GM18861 (cell line): ENCODE measurements around the gene GGCT.

Experiments used
- ATAC-seq: cut with Tn5 transposase; IDR thresholded peaks from one replicate; pipeline ENCODE4 v1.9.1; 2021; ENCODE audit not compliant: unreplicated experiment

Gene GGCT

DNA sequence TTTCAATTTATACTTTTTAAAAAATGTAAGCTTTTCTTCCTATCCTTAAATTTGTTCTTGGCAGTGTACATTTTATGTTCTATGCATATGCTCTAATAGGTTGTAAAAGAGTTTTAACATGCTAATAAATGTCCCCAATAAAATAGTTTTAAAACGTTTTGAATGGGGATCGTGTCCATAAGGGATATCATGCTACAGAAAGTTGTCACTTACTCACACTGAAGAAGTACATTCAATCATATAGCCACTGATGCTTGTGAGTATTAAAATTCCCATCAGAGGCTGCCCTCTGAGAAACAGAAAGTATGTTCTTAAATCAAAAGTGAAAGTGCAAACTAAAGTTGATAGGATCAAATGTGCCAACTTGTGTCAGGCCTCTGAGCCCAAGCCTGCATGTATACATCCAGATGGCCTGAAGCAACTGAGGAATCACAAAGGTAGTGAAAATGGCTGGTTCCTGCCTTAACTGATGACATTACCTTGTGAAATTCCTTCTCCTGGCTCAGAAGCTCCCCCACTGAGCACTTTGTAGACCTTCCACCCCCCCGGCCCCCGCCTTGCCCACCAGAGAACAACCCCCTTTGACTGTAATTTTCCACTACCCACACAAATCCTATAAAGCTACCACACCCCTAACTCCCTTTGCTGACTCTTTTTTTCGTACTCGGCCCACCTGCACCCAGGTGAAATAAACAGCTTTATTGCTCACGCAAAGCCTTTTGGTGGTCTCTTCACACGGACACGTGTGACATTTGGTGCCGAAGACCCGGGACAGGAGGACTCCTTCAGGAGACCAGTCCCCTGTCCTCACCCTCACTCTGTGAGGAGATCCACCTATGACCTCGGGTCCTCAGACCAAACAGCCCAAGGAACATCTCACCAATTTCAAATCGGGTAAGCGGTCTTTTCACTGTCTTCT lies 25.2 kb downstream of the GGCT start:
- ATAC-seq = no peak

DNA sequence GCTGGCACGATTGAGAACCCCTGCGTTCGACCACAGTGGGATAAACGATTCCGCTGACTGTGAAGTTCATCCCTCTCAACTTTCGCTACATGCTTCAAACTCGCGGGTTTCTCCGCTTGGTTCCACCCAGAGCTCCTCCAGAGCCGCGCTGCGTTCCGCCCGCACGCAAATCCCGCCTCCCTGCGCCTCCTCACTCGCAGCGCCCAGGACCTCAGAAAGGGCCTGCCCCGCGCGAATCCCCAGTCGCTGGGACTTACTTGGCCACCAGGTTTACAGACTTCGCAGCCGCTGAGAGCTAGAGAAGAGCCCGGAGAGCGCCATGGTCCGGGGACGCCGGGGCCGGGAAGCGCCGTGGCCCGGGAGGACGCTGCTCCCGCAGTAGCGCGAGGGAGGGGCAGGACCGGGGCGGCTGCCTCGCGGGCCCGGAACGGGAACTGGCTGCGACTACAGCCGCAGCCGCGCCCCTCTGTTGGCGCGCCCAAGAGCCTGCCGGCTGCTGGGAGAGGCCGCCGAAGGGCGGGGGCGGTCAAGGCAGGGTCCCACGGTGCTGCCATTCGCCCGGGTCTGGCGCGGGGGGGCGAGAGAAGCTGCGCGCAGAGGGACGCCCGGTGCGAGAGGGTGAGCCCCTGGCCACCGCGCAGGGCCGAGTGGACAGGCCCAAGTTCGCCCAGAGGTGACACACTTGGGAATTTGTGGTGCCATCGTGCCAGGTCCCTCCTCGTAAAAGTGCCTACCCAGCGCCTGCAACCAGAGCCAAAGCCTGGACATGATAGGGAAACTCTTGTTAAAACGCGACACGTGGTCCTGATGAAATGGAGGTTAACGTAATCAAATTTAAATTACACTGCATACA lies 26.1 kb downstream of the GGCT start, which contains the start of gene NOD1:
NOD1 (minus strand) TSS at position 436 of the 853 bp plus-strand sequence. CDS start 21,863 bp downstream, outside the sequence.
- peak; percentile 81 for ATAC-seq

DNA sequence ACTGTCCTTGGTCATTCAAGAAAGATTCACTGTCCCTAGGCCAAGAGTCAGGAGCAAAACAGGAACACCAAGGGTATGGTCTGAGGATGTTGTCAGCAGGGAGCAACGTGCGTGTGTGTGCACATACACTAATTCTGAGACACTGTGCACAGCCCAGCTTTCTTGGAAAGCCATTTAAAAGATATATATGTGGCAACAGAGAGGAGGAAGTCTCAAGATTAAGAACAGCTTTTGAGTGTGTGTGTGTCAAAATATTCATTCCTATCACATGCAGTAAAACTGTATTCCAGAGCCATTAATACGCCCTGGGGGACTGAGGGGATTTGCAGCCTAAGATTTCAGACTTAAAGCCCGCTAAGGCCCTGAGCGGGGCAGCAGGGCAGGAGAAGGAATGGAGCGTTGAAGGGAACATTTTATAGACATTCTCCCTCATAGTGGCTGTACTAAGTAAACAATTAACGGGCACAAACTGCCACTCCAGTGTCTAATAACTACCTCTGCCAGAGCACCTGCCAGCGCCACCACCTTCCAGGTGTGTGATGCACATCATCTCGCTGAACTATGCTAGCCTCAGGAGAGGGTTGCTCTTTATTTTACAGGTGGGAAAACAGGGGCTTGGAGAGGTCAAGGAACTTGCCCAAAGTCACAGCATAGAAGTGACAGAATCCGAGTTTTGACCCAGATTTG lies 28.0 kb downstream of the GGCT start:
- no peak for ATAC-seq

DNA sequence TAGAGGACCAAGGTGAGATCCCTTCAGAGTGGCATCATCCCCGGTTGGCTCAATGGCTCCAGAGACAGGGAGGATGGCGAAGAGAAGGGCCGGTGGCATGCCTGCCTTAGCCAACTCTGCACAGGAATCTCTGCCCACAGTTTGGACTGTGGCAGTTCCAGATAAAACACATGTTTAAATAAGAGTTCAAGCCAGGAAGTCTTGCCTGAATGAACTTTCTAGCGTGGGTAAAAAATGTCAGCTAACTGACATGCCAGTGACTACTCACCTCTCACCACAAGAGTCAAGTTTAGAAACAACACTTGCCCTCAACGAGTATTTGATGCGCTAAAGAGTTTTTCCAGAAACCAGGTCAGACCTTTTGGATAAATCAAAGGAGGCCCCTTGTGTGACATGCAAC lies 29.0 kb downstream of the GGCT start:
- ATAC-seq = no peak

DNA sequence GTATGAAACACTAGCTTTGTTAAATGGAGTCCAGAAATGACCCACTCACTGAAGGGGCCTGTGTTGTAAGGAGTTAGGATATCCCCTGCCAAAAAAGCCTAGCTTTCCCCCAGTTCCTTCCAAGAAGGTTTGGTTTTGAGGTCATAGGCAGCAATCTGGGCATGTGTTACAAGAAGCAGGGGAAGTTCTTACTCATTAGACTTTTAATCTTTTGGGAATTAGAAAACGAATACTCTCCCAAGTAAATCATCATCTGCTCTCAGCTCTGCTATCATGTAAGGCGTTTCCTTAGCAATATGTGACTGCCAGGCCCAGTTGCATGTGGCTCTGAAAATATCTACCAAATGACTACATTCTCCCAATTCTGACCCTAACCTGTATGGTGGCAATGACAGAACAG lies 29.7 kb downstream of the GGCT start:
- no peak for ATAC-seq

DNA sequence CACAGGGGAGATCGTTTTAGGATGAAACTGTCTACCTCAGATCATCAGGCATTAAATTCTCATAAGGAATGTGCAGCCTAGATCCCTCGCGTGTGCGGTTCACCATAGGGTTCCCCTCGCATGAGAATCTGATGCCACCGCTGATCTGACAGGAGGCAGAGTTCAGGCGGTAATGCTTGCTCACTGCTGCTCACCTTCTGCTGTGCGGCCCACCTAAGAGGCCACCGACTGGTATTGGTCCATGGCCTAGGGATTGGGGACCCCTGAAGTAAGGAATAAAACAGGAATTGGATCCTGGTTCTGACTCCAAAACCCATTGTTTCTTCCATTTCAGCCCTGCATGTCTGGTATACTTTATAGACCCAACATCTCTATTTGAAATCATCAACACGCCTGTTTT lies 30.1 kb downstream of the GGCT start:
- ATAC-seq = no peak

DNA sequence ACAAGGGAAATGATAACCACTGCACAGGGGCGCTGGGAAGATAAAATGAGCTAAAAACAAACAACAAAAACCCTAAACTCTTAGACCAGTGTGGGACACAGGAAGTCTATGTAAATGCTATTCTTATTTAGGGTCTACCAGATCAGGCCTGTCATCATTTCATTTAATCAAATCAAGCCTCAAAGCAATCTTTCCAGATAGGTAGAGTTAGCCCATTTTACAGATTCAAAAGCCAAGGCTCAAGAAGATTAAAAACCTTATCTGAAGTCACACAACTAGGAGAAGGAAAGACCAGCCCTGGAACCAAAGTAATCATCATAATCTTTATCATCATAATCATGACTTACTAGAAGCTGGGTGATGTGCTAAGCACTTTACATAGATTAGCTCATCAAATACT lies 30.7 kb downstream of the GGCT start:
- ATAC-seq = no peak

DNA sequence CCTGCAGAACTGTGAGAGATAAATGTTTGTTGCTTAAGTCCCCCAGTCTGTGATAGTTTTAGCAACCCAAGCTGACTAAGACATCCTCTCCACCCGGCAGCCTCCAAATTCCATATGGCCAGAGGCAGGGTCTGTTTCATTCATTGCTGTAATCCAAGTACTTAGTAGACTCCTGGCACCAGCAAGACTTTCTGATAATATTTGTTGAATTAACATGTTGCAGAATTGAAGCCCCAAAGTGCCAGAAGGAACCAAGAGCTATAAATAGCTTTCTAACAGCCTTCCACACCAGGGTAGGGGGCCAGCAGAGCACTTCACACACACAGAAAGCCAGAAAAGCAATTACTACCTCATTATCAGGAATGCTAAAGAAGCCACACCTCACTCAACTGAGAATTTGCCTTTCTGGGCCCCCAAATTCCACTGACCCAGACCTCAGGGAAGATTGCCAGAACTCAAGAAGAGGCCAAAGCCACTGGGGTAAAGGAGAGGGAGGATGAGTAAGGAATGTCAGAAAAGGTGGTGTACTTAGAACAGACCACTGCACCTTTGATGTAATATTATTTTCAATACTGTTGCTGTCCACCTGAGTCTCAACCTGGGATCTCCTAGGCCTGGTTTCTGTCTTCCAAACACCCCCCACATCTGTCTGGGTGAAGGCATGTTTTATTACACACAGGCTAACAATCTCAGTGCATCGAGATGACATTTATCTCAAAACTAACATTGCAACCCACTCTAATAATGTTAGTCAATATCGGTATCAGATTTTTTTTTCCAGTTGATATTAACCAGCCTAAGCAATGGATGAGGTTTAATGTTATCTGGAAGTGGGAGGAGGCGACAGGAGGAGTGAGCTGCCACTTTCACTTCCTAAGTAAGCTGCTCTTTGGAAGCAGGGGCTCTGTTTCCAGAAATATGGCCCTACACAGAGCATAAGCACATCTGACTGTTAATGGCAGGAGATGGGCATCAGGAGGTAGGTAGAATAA lies 31.5 kb downstream of the GGCT start:
- ATAC-seq = no peak

DNA sequence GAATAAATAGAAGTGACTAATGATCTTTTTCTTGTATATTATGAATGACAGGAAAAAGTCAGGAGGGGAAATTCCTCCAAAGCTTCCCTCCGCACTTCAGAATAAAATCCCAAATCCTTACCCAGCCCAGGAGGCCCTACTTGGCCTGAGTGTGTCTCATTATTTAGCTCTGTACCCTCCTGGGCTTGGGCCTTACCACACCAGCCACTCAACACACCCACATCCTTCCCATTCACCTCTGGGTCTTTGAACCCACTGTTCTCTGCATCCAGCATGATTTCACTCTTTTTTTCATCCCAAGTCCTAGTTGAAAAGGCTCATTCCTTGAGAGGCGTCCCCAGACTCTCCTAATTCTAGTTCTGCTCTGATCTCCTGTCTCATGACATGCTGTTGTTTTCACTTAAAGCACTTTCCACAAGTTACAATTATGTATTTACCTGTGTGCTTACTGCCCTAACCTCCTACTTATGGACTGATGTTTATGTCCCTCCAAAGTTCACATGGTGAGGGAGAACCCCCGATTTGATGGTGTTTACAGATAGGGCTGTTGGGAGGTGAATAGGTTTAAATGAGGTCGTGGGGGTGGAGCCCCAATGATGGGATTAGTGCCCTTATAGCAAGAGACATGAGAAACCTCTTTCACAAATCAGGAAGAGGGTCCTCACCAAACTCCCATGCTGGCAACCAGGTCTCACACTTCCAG lies 32.4 kb downstream of the GGCT start:
- no peak for ATAC-seq

DNA sequence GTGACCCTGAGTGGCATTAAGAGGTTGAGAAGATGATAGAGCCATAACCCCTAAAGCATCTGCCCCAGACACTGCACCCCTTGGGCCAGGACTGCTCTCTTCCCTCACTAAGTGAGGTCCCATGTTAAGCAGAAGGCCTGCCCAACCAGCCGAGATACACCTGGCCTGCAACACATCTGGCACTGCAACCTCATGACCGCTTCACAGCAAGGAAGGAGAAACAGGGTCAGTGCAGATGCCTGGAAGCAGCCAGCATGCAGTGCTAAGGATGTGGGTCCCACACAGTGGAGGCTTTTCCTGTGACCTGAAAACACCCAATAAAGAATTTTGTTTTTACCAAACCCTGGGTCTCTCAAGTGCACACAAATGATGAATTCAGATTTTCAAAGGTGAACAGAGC lies 33.4 kb downstream of the GGCT start:
- ATAC-seq = no peak

DNA sequence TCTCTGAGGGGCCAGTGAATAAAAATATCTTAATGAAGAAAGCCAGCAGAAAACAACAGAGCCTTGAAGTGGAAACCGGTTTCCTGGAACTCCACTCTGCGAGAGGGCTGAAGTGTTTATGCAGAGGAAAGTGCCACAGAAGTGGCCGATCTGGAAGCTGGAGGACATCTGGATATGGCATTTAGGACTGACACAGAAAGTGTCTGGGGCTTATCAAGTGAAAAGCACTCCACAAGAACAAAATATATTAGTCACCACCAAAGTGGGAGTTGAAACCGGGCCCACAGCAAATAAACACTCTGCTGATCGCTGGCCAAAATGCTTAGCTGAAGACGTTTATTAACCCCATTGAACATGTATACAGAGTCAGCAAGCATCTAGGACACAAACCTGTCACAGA lies 33.9 kb downstream of the GGCT start:
- no peak for ATAC-seq

DNA sequence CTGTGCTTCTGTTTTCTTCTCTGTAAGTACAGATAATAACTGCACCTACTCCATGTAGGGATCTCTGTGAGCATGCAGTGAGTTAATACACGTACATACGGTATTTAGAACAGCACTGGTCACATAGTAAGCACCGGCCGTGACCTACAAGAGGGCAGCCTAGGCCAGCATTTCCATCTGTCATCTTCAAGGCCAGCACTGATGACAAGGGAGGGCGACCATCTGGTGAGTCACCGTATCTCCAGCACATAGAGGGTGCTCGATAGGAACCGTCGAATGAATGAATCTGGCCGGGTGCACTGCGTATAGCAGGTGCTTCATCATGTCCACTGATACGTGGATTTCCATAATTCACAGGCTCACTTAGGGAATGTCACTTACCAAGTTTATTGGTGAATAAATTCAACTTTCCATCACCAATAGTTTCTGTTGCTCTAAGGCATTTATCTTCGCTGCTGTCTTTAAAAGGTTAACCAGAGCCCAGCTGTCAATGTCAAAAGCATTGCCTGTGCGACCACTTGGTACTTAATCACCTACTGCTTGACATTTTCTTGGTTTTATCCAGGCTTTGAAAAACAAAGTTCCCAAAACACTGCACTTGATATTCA lies 34.4 kb downstream of the GGCT start:
- no peak for ATAC-seq

DNA sequence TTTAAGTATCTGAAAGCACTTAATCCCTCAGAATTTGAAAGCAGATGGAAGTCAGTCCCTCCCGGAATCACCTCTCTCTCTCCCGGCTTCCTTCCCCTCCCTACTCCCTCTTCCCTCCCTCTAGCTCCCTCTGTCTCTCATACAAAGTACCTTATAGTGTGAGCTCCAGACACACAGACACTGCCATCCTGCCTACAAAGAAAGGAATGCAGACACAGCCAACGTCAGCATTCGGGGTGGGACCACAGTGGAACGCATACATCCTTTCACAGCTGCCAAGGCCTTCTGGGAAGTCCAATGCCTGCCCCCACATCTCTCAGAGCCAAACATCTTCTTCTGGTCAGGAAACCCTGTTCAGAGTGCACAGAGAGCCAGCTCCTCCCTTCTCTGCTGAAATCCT lies 35.3 kb downstream of the GGCT start:
- ATAC-seq = no peak

DNA sequence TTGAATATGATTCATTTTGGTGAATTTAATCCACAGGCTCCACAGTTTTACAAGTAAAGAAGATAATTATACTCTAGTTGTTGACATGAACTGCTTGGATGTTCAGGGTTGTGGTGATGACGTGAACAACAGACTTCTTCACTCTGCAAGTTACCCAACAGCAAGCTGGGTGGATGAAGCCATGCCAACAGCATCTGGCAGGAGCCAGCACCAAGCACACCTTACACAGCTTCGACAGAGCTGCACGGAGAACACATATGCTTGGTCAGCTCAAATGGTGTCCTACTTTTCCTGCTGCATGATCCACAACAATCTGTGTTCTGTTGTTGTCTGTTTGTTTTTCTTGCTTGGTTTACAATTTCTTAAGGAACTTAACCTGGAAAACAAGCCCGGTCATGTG lies 35.8 kb downstream of the GGCT start:
- ATAC-seq = no peak

DNA sequence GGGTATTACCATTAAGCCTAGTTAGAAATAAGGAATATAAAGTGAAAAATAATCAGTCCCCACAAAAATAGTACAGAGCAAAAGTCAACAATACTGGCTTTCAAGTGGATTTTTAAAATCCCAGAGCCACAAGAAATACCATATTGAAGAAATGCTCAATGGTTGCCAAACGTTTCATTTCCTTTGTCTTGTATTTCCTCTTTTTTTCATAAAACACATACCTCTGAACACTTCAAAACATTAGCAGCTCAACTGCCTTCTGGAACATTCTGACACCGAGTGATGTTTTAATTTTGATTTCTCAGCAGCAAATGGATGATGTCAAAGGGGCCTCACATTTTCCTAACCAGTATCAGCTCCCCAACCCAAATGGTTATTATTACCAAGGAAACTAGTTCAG lies 36.6 kb downstream of the GGCT start:
- ATAC-seq = no peak

DNA sequence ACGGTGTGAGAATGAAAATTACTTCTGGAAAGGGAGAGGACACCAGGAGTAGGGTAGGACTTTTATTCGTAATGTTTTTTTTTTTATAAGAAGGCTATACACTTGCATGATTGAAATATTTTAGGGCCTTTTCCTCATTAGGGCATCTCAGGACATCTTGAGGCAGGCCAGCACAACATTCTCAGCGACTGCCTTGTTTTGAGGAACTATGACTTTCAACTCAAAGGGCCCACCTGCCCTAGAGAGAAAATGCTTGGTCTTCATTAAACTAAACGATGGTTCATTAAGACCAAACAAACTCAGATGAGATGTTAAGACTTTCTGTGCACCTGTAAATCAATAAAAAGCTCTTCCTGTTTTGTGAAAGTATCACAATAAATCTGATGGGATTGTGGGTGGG lies 37.4 kb downstream of the GGCT start:
- ATAC-seq = no peak

DNA sequence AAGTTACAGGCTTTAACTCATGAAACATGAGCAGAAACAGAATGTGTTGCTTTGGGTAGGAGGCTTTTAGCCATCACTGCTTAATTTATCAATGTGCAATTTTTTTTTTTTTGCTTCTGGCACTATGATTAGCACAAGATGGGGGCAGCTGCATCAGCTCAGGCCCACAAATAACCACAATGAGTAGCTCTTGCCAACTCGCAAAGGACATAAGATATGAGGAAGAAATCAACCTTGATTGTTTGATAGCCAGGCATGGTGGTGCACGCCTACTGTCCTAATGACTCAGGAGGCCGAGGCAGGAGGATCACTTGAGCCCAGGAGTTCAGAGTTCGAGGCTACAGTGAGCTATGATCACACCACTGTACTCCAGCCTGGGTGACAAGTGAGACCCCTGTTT lies 38.4 kb downstream of the GGCT start:
- ATAC-seq = no peak

DNA sequence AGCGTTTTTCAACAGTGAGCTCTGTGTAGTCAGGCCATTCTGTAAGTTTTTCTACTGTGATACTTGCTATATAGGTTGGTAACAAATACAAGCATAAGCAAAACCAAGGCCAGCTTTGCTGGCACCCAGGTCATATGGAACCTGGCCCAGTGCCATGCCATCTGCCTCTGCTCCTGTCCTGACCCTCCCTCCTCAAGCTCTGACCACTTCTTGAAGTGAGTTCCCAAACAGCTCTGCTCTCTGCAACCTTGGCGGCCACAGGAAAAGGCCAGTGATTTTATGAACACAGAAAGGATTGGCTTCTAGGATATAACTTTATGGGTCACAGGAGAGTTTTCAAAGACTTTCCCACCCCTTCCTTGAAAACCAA lies 38.8 kb downstream of the GGCT start:
- no peak for ATAC-seq
